ENCODE data around the gene GDF9.
A peak's percentile ranks its signal among the peaks of the same experiment; 100 is the strongest.

Gene GDF9

DNA sequence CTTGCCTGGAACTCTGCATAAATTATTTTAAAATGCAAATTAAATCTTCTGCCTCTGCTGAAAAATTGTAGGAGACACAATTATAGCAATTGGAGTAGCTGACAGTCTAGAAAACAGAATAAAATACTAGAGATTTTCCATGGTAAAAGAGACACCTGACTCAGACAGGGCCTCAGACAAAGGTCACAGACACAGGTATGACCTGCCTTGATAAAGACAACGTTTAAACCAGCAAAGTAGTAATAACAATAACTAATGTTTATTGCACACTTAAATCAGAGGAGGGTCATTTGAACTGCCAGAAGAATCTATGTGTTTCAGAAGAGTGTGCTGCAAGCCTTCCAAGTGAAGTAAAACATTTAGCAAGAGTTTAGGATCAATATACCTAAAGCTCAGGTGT, 49.3 kb downstream of the GDF9 start:
- no peak for DNase-seq (ENCODE audit: low read depth)

DNA sequence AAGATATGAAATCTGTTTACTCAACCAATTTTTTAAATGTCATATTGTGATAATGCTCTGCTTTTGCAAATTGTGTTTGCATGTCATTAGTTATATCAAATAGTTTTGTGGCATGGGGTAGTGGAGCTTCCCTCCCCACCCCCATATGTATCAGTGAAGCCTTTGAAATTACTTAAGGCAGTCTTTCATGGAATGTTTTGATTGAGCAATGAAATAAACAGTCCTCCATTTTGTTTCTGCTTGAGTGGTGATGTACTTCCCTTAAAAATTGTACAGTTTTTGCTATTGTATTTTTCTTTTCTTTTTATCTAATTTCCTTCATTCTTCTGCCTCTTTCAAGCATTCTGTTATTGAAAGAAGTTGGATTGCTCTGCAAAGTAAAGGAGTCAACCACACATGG, 49.7 kb downstream of the GDF9 start:
- no peak for DNase-seq (ENCODE audit: low read depth)

DNA sequence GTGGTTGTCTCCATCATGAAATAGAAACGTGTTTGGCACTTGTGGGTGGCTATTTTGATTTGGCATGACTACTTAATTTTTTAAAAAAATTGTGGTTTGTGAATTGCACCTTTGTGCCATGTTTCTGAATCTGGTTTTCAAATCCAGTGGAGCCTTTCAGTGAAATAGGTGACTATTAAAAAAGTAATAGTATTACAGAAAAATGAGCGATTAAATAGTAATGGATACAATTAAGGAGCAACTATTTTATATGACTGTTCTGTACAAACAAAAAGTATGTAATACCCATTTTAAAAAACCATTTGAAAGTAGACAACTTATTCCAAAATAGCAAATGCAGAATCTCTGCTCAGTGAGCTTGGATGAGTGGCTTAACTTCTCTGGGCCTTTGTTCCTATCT, 50.2 kb downstream of the GDF9 start:
- DNase-seq (ENCODE audit: low read depth), result no peak

DNA sequence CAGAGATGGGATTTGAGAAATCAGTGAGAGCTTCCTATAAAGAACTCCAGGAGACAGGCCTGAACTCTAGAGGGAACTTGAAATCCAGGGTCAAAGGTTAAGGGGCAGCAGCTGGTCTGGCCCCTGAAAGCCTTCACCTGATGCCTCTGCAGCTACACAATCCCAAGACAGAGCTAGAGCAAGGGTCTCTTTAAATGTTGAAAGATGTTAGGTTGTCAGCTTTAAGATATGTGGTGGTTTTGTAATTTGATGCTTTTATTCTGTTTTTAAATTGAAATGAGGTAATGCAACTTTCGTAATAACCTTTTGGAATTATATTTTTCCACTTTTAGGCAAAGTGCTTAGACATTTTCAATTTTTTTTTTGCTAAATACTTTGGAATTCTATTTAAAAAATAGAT, 50.8 kb downstream of the GDF9 start:
- peak; percentile 51 for DNase-seq (ENCODE audit: low read depth)

DNA sequence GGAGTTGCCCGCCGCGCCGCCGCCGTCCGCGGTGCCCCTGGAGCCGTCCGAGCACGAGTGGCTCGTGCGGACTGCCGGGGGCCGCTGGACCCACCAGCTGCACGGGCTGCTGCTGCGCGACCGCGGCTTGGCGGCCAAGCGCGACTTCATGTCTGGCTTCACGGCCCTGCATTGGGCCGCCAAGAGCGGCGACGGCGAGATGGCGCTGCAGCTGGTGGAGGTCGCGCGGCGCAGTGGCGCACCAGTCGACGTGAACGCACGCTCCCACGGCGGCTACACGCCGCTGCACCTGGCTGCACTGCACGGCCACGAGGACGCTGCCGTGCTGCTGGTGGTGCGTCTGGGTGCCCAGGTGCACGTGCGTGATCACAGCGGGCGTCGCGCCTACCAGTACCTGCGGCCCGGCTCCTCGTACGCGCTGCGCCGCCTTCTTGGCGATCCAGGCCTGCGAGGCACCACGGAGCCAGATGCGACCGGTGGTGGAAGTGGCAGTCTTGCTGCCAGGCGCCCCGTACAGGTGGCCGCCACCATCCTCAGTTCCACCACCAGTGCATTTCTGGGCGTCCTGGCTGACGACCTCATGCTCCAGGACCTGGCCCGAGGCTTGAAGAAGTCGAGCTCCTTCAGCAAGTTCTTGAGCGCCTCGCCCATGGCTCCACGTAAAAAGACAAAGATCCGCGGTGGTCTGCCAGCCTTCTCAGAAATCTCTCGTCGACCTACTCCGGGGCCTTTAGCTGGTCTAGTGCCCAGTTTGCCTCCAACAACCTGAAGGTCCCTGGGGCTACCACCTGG, 51.6 kb downstream of the GDF9 start:
- no peak for DNase-seq (ENCODE audit: low read depth)

DNA sequence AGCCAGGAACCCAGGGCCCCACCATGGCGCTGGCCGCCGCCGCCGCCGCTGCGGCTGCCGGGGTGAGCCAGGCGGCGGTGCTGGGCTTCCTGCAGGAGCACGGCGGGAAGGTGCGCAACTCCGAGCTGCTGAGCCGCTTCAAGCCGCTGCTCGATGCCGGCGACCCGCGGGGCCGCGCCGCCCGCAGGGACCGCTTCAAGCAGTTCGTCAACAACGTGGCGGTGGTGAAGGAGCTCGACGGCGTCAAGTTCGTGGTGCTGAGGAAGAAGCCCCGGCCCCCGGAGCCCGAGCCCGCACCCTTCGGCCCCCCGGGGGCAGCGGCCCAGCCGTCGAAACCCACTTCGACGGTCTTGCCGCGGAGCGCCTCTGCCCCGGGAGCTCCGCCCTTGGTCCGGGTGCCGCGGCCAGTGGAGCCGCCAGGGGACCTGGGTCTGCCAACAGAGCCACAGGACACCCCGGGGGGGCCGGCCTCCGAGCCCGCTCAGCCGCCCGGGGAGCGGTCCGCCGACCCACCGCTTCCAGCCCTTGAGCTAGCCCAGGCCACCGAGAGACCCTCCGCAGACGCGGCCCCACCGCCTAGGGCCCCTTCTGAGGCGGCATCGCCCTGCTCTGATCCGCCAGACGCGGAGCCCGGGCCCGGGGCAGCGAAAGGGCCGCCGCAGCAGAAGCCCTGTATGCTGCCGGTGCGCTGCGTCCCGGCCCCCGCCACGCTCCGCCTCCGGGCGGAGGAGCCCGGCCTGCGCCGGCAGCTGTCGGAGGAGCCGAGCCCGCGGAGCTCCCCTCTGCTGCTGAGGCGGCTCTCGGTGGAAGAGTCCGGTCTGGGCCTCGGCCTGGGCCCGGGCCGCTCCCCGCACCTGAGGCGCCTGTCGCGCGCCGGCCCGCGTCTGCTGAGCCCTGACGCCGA, 52.4 kb downstream of the GDF9 start:
- peak; percentile 31 for DNase-seq (ENCODE audit: low read depth)

DNA sequence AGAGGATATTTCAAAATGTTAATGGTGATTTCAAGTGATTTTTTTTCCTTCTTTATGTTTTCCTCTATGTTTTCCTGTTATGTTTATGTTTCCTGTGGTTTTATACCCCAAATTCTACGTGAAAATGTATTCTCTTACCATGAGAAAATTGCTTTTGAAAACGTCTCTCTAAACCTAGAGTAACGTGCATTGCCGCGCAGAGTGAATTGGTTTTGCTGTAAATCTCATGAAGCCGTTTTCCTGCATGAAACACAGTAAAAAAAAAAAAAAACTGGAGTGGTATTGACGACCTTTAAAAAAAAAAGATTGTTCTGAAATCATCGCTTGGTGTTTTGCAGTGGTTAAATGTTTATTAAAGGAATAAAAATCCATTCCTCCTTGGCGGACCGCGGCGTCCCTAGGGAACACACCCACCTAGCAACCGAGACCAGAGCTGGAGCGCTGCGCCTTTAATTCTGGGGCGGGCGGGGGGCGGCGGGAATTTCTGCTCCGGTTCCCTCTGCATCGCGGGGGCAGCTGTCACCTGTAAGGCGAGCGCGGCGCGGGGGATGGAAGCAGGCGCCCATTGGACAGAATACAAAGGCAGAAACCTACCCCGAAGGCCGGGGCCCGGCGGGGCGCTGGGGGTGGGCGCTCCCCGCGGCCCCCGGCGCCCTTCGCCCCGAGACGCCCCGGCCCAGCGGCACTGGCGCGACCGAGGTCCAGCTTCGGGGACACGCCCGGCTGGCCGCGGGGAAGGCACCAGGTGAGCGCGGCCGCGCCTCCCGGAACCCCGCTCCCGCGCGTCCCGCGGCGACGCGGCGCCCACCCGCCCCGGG, 53.3 kb downstream of the GDF9 start, which contains the start of gene SOWAHA:
SOWAHA (plus strand) TSS at position 522 of the 818 bp plus-strand sequence. CDS start 320 bp downstream, outside the sequence.
- no peak for DNase-seq (ENCODE audit: low read depth)

DNA sequence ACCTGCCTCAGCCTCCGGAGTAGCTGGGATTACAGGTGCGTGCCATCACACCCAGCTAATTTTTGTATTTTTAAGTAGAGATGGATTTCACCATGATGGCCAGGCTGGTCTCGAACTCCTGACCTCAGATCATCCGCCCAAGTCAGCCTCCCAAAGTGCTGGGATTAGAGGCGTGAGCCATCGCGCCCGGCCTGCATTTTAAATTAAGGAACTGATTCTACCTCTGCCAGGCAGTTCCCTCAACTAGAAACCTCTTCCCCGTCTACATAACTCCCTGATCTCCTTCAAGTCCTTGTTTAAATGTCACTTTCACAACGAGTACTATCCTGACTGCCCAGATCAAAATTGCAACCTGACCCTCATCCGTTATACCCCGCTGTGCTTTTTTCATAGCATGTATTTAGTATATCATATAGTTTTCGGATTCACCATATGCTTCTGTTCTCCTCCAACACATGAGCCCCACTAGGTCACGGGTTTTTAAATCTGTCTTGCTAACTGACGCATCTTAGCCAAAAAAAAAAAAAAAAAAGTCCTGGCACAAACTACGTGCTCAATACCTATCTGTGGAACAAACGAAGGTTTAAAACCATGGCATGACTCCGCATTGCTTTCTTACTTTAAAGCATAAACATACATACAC, 54.0 kb downstream of the GDF9 start:
- DNase-seq (ENCODE audit: low read depth), result no peak

All from EH (cell line).